H1 (cell line): ENCODE measurements around the gene NEURL1B. TPM values are rescaled to one million over a fixed set of nuclear protein-coding genes. Genes with fewer than 3 reads are reported as not detected.

ENCODE experiments used
- CTCF ChIA-PET: fragments of 300-600 bp; sonication (Branson Sonifier 250); formaldehyde crosslinking; loops from one replicate; lab custom pipeline; 2021; ENCODE audit not compliant: partially characterized antibody; lab: Charles Lee
- POLR2A ChIA-PET: fragments of 300-600 bp; sonication (Branson Sonifier 250); formaldehyde crosslinking; loops from one replicate; lab custom pipeline; 2021; ENCODE audit warnings: inconsistent platforms; ENCODE audit not compliant: partially characterized antibody; lab: Charles Lee
- DNase-seq, 2 experiments: peaks; one replicate each; pipeline versions ENCODE4 v3.0.0 to v3.0.0-alpha.2; 2010 to 2022; ENCODE audit warnings: low spot score in 2 of 2, low read depth in 1 of 2, mixed read lengths in 1 of 2
- FAIRE-seq: peaks from 2 replicates; lab custom pipeline; 2011; peaks lifted over from hg19 to GRCh38; lab: Jason Lieb, UNC
- H2AFZ ChIP-seq: 2 replicates; pipeline ENCODE4 v1.8.1; 2012; ENCODE audit warnings: low read length, inconsistent platforms
- H2AK5ac ChIP-seq: 2 replicates; pipeline ENCODE4 v1.6.1; 2013; ENCODE audit warnings: low read depth, low read length
- H2BK120ac ChIP-seq: replicated peaks from 2 replicates; pipeline ENCODE3; 2013; ENCODE audit warnings: low read depth, low read length, inconsistent platforms
- H2BK12ac ChIP-seq: 2 replicates; pipeline ENCODE4 v1.6.1; 2013; ENCODE audit warnings: low read depth, low read length
- H2BK15ac ChIP-seq: 2 replicates; pipeline ENCODE4 v1.6.1; 2013; ENCODE audit warnings: low read length
- H2BK20ac ChIP-seq: 2 replicates; pipeline ENCODE4 v1.6.1; 2013; ENCODE audit warnings: low read length
- H2BK5ac ChIP-seq: 2 replicates; pipeline ENCODE4 v1.6.1; 2013; ENCODE audit warnings: low read depth, low read length
- H3K14ac ChIP-seq: 2 replicates; pipeline ENCODE4 v1.6.1; 2013; ENCODE audit warnings: inconsistent platforms; ENCODE audit not compliant: insufficient read length
- H3K18ac ChIP-seq: 2 replicates; pipeline ENCODE4 v1.6.1; 2013; ENCODE audit warnings: low read length; ENCODE audit errors: extremely low read depth
- H3K23ac ChIP-seq: 2 replicates; pipeline ENCODE4 v1.6.1; 2013; ENCODE audit warnings: inconsistent platforms; ENCODE audit not compliant: insufficient read length
- H3K23me2 ChIP-seq: 2 replicates; pipeline ENCODE4 v1.6.1; 2013; ENCODE audit warnings: low read depth, low read length
- H3K27ac ChIP-seq: 2 replicates; pipeline ENCODE4 v1.6.1; 2011; ENCODE audit warnings: low read depth, low read length, inconsistent platforms
- H3K27me3 ChIP-seq, 4 experiments: replicated peaks in 1 of 4; 1 replicate in 1 of 4; 2 replicates in 3 of 4; pipeline versions ENCODE4 v1.6.1 to v1.8.1; 2011 to 2013; ENCODE audit warnings: low read length in 3 of 4, mild to moderate bottlenecking in 3 of 4, inconsistent platforms in 2 of 4, mixed read lengths in 2 of 4, moderate library complexity in 1 of 4; ENCODE audit not compliant: control insufficient read depth in 3 of 4, insufficient read depth in 3 of 4; ENCODE audit errors: extremely low read depth in 1 of 4
- H3K36me3 ChIP-seq, 4 experiments: 2 replicates each; pipeline versions ENCODE4 v1.6.1 to v1.8.1; 2011 to 2013; ENCODE audit warnings: mild to moderate bottlenecking in 4 of 4, low read length in 3 of 4, moderate library complexity in 2 of 4, control low read depth in 1 of 4, inconsistent platforms in 1 of 4; ENCODE audit not compliant: insufficient read depth in 4 of 4, control insufficient read depth in 2 of 4
- H3K4ac ChIP-seq: replicated peaks from 2 replicates; pipeline ENCODE3; 2013; ENCODE audit warnings: low read length, low read depth, mixed read lengths, inconsistent platforms; ENCODE audit not compliant: insufficient read length
- H3K4me1 ChIP-seq, 4 experiments: replicated peaks in 1 of 4; 1 replicate in 1 of 4; 2 replicates in 3 of 4; pipeline versions ENCODE4 v1.6.1 to v1.8.1; 2011 to 2013; ENCODE audit warnings: low read length in 3 of 4, inconsistent platforms in 2 of 4, mixed read lengths in 1 of 4; ENCODE audit not compliant: insufficient read depth in 4 of 4, control insufficient read depth in 3 of 4
- H3K4me2 ChIP-seq, 2 experiments: 2 replicates each; pipeline versions ENCODE4 v1.6.1 to v1.8.1; 2011 to 2013; ENCODE audit warnings: low read depth in 2 of 2, low read length in 2 of 2, control low read depth in 1 of 2, inconsistent platforms in 1 of 2, mild to moderate bottlenecking in 1 of 2; ENCODE audit not compliant: insufficient read depth in 1 of 2
- H3K4me3 ChIP-seq, 4 experiments: fragments of 200-600, 300-600 bp in 1 of 4; sonication (generic), shearing (Covaris generic), sonication (Bioruptor Twin) in 1 of 4; 2 replicates each; pipeline versions ENCODE4 v1.5.1 to v1.8.1; 2011 to 2016; ENCODE audit warnings: low read length in 4 of 4, low read depth in 3 of 4, control low read depth in 2 of 4, inconsistent platforms in 2 of 4, mild to moderate bottlenecking in 2 of 4, mixed read lengths in 1 of 4, moderate library complexity in 1 of 4; ENCODE audit not compliant: insufficient read depth in 2 of 4; ENCODE audit errors: extremely low read depth in 1 of 4
- H3K56ac ChIP-seq: replicated peaks from 2 replicates; pipeline ENCODE3; 2013; ENCODE audit warnings: low read depth, mild to moderate bottlenecking, mixed read lengths, low read length, inconsistent platforms; ENCODE audit not compliant: insufficient read length
- H3K79me1 ChIP-seq: 2 replicates; pipeline ENCODE4 v1.6.1; 2013; ENCODE audit warnings: low read depth, low read length, control low read depth
- H3K79me2 ChIP-seq, 2 experiments: 2 replicates each; pipeline versions ENCODE4 v1.6.1 to v1.8.1; 2012 to 2013; ENCODE audit warnings: low read length in 2 of 2, mild to moderate bottlenecking in 2 of 2, inconsistent platforms in 1 of 2; ENCODE audit not compliant: insufficient read depth in 2 of 2, control insufficient read depth in 1 of 2
- H3K9ac ChIP-seq, 4 experiments: replicated peaks in 1 of 4; 1 replicate in 1 of 4; 2 replicates in 3 of 4; pipeline versions ENCODE4 v1.6.1 to v1.8.1; 2011 to 2013; ENCODE audit warnings: low read depth in 3 of 4, low read length in 3 of 4, control low read depth in 2 of 4, mild to moderate bottlenecking in 2 of 4, moderate library complexity in 2 of 4, inconsistent platforms in 1 of 4; ENCODE audit errors: extremely low read depth in 1 of 4
- H3K9me3 ChIP-seq, 2 experiments: 2 replicates each; pipeline versions ENCODE4 v1.6.1 to v1.8.1; 2012 to 2013; ENCODE audit warnings: mild to moderate bottlenecking in 2 of 2, moderate library complexity in 2 of 2, control low read depth in 1 of 2, inconsistent platforms in 1 of 2, low read depth in 1 of 2, low read length in 1 of 2, mixed read lengths in 1 of 2; ENCODE audit not compliant: insufficient read depth in 2 of 2
- H4K20me1 ChIP-seq, 2 experiments: replicated peaks in 1 of 2; 2 replicates each; pipeline versions ENCODE3 to v1.8.1; 2011 to 2013; ENCODE audit warnings: inconsistent platforms in 2 of 2, low read length in 2 of 2, mild to moderate bottlenecking in 1 of 2; ENCODE audit not compliant: insufficient read depth in 2 of 2, control insufficient read depth in 1 of 2
- H4K5ac ChIP-seq: 2 replicates; pipeline ENCODE4 v1.6.1; 2013; ENCODE audit warnings: low read length, low read depth, mixed read lengths, inconsistent platforms; ENCODE audit not compliant: insufficient read length
- H4K8ac ChIP-seq: 2 replicates; pipeline ENCODE4 v1.8.0; 2013; ENCODE audit warnings: mild to moderate bottlenecking, moderate library complexity, low read length, inconsistent platforms; ENCODE audit not compliant: insufficient read depth; ENCODE audit errors: extremely low read depth
- H4K91ac ChIP-seq: replicated peaks from 2 replicates; pipeline ENCODE3; 2013; ENCODE audit warnings: low read length, mixed read lengths, inconsistent platforms; ENCODE audit not compliant: insufficient read length
- CEBPB ChIP-seq: IDR thresholded peaks from 2 replicates; pipeline ENCODE4 v1.6.1; 2012; ENCODE audit warnings: low read depth, low read length
- CHD2 ChIP-seq: IDR thresholded peaks from 2 replicates; pipeline ENCODE4 v1.6.1; 2012; ENCODE audit warnings: low read length, improper control_type of control experiment
- CREB1 ChIP-seq: IDR thresholded peaks from 2 replicates; pipeline ENCODE4 v1.6.1; 2012; ENCODE audit warnings: inconsistent platforms
- EZH2 ChIP-seq: fragments of 200-600 bp; sonication (generic); IDR thresholded peaks from 2 replicates; pipeline ENCODE4 v1.7.1; 2012; ENCODE audit warnings: low read depth, mild to moderate bottlenecking, moderate library complexity, low read length, inconsistent platforms; ENCODE audit not compliant: severe bottlenecking
- HDAC2 ChIP-seq, 2 experiments: fragments of 300-600 bp in 1 of 2; sonication (generic) in 1 of 2; IDR thresholded peaks; 2 replicates each; pipeline ENCODE4 v1.6.1; 2011 to 2012; ENCODE audit warnings: low read depth in 2 of 2, low read length in 2 of 2, mild to moderate bottlenecking in 2 of 2, moderate library complexity in 2 of 2, borderline replicate concordance in 1 of 2, inconsistent platforms in 1 of 2
- KDM1A ChIP-seq: fragments of 200-600, 300-600 bp; sonication (generic); IDR thresholded peaks from 2 replicates; pipeline ENCODE4 v1.7.1; 2016; ENCODE audit warnings: mild to moderate bottlenecking, low read length, borderline replicate concordance
- MAFK ChIP-seq: IDR thresholded peaks from 2 replicates; pipeline ENCODE4 v1.6.1; 2012; ENCODE audit warnings: low read depth, mild to moderate bottlenecking, improper control_type of control experiment, low read length
- SAP30 ChIP-seq: fragments of 300-600 bp; sonication (generic); IDR thresholded peaks from 2 replicates; pipeline ENCODE4 v1.7.1; 2012; ENCODE audit warnings: low read length, moderate library complexity, mild to moderate bottlenecking, inconsistent platforms; ENCODE audit not compliant: insufficient read depth, insufficient replicate concordance
- SIRT6 ChIP-seq: IDR thresholded peaks from one replicate; pipeline ENCODE4 v1.7.1; 2012; ENCODE audit warnings: low read length, inconsistent platforms
- TCF12 ChIP-seq: IDR thresholded peaks from 2 replicates; pipeline ENCODE4 v1.6.1; 2011; ENCODE audit warnings: low read depth, mild to moderate bottlenecking, low read length
- WGBS, 2 experiments: shearing (Covaris generic) in 1 of 2; methylation state at CpG; one replicate each; pipeline versions ENCODE4 v1.1.6 to v1.1.7; 2013 to 2015; ENCODE audit warnings: low lambda C conversion rate in 2 of 2, mixed read lengths in 2 of 2, inconsistent platforms in 1 of 2, low coverage in 1 of 2, missing lambda C conversion rate in 1 of 2; ENCODE audit not compliant: insufficient replicate concordance in 2 of 2, insufficient coverage in 1 of 2, insufficient read length in 1 of 2; ENCODE audit errors: extremely low coverage in 1 of 2, missing lambda C conversion rate in 1 of 2; 5-methylcytosine and 5-hydroxymethylcytosine counted together
- polyA plus RNA-seq, 7 experiments: library from polyadenylated mRNA; depleted of rRNA in 3 of 7; stranded (reverse) in 5 of 7; unstranded in 2 of 7; fragments of >200 nt in 5 of 7; fragments of 200-250 nt in 2 of 7; gene quantifications; 1 replicate in 5 of 7; 2 replicates in 1 of 7; 4 replicates in 1 of 7; pipeline versions ENCODE4 v1.2.1 to v1.2.3, GENCODE V29; 2011 to 2013; ENCODE audit warnings: missing spikeins in 2 of 7, mixed read lengths in 2 of 7
- total RNA-seq: library from RNA; stranded (reverse); fragmentation: NEBNext Ultra II Directional; extraction: Animal tissue kit (Norgen Biotek cat#: 25700); gene quantifications from 2 replicates; pipeline ENCODE4 v1.2.1, GENCODE V29; 2021
- TF ChIP-seq, protein P1 (sequence below): IDR thresholded peaks from 2 replicates; pipeline ENCODE4 v1.6.1; 2012; ENCODE audit warnings: inconsistent platforms
- TF ChIP-seq, protein P2 (sequence below): IDR thresholded peaks from 2 replicates; pipeline ENCODE4 v1.6.1; 2012; ENCODE audit warnings: inconsistent platforms

NEURL1B gene
- total and polyA plus RNA-seq, 2 of the 8 experiments (the other 6 are each of a cell fraction or from before 2014, with no cell fraction given): 3.3 to 6.1 TPM

DNA sequence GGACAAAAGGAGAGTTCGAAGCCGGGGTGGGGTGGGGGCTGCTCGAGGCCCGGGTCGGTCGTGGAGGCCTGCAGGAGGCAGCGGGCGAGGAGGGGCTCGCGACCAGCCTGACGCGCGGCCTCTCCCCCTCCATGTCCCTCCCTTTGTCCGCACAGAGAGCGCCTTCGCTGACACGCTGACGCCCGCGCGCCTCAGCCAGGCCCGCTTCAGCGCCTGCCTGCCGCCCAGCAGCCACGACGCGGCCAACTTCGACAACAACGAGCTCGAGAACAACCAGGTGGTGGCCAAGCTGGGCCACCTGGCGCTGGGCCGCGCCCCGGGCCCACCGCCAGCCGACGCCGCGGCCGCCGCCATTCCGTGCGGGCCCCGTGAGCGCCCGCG is 42.2 kb downstream of the NEURL1B start:
- Histone ChIP-seq H3K14ac (no peak overlapping the region), H4K20me1 (peaks cover 0 to 3% of the 10 kb centered on the region in 2 experiments), H4K5ac (no peak overlapping the region), H3K9ac (peak overlapping the region in 3 of 4 experiments; percentile 45 to 67 (median 63); a peak in 5 of 7 replicates), H3K4ac (no peak overlapping the region), H3K9me3 (no peaks in the 10 kb centered on the region), H3K27ac (no peak overlapping the region), H2AK5ac (0 out of 2 replicates have a peak overlapping the region, but pooled peaks have one; percentile 20), H2BK15ac (no peak overlapping the region), H3K4me1 (peaks cover 0 to 6% (median 3%) of the 10 kb centered on the region in 4 experiments; a peak in 3 of 7 replicates), H3K27me3 (peaks cover 10 to 37% (median 29%) of the 10 kb centered on the region in 4 experiments), H4K91ac (no peak overlapping the region), H3K18ac (no peak overlapping the region), H4K8ac (peak overlapping the region; percentile 17; the same call in 1 of the 2 replicates), H3K4me3 (peak overlapping the region; percentile 18 to 60 (median 32); a peak in 6 of 8 replicates), H3K23me2 (peaks cover 5% of the 10 kb centered on the region), H2BK12ac (peak overlapping the region; percentile 43; the same call in 1 of the 2 replicates), H3K36me3 (no peaks in the 10 kb centered on the region), H2AFZ (no peak overlapping the region; the same call in 1 of the 2 replicates), H3K23ac (no peak overlapping the region), H3K79me2 (no peaks in the 10 kb centered on the region), H3K79me1 (no peaks in the 10 kb centered on the region; the same call in 1 of the 2 replicates), H3K4me2 (peak overlapping the region; percentile 64 to 71), H2BK5ac (no peak overlapping the region; the same call in 1 of the 2 replicates), H2BK20ac (no peak overlapping the region), H3K56ac (no peak overlapping the region), H2BK120ac (no peak overlapping the region)
- ChIA-PET POLR2A (interaction anchor here (0.9 to 1.7 kb wide), 6 partner anchors 8 to 97 kb away, joined by 3 to 8 read pairs (median 4); no protein-coding TSS in a partner anchor), CTCF (interaction anchor here (0.6 to 10.6 kb wide), 6 partner anchors 12 to 34 kb away, joined by 3 to 113 read pairs (median 5); no protein-coding TSS in a partner anchor)
- no peak for FAIRE-seq
- 18% methylated on average over 45 of the region's 47 CpGs; no CpG with 5 or more reads in 1 of the 2 experiments for WGBS, 2 experiments
- peak in 1 of 2 experiments; percentile 70 for DNase-seq
- TF ChIP-seq EZH2 (no peak), CREB1 (0 out of 2 replicates have a peak, but pooled peaks have one; percentile 12), TCF12 (no peak), SIRT6 (no peak), MAFK (no peak), HDAC2 (IDR thresholded peaks at IDR 0.05; ENCODE audit: borderline replicate concordance in 1 of 2, low read depth in 2 of 2, low read length in 2 of 2) (0 out of 4 replicates have a peak, but pooled peaks of 1 of the 2 experiments have one; percentile 13), CHD2 (no peak), CEBPB (no peak), KDM1A (no peak), SAP30 (no peak)
- TF ChIP-seq, protein P1, sequence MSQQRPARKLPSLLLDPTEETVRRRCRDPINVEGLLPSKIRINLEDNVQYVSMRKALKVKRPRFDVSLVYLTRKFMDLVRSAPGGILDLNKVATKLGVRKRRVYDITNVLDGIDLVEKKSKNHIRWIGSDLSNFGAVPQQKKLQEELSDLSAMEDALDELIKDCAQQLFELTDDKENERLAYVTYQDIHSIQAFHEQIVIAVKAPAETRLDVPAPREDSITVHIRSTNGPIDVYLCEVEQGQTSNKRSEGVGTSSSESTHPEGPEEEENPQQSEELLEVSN: peak; percentile 91
- TF ChIP-seq, protein P2, sequence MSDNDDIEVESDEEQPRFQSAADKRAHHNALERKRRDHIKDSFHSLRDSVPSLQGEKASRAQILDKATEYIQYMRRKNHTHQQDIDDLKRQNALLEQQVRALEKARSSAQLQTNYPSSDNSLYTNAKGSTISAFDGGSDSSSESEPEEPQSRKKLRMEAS: peak; percentile 98
